Ovary (tissue), 3 donors: ENCODE results near the gene RIN3.

Source experiments
- CTCF ChIP-seq, 3 donors: fragments of 450-650 bp in 2 of 3; fragments of 200-600 bp in 1 of 3; IDR thresholded peaks; one replicate each; pipeline versions ENCODE4 v1.5.1 to v1.8.0; 2016 to 2022; ENCODE audit warnings: antibody characterized with exemption in 3 of 3, mild to moderate bottlenecking in 1 of 3
- EP300 ChIP-seq: sonication (generic); formaldehyde crosslinking; IDR thresholded peaks from one replicate; pipeline ENCODE4 v1.6.1; 2017; ENCODE audit warnings: antibody characterized with exemption
- donor health status: DM: no; HTN: no; CAD: no.

GRCh38 chr14:92582706-92583452, 69.3 kb downstream of the RIN3 start:
- TF ChIP-seq CTCF (IDR thresholded peaks at IDR 0.05), result no peak
- TF ChIP-seq EP300, result no peak
